Anterior cingulate cortex (tissue), 58 donors: ENCODE results near the gene EGFL8.
A peak's percentile ranks its signal among the peaks of the same experiment; 100 is the strongest.

Experiments used
- DNase-seq, 58 donors: peaks; one replicate each; lab custom pipeline; 2025; lab: John Stamatoyannopoulos, UW

Gene EGFL8

GRCh38 chr6:32166411-32167061 is 2.1 kb downstream of the EGFL8 start:
- DNase-seq, result no peak

DNA sequence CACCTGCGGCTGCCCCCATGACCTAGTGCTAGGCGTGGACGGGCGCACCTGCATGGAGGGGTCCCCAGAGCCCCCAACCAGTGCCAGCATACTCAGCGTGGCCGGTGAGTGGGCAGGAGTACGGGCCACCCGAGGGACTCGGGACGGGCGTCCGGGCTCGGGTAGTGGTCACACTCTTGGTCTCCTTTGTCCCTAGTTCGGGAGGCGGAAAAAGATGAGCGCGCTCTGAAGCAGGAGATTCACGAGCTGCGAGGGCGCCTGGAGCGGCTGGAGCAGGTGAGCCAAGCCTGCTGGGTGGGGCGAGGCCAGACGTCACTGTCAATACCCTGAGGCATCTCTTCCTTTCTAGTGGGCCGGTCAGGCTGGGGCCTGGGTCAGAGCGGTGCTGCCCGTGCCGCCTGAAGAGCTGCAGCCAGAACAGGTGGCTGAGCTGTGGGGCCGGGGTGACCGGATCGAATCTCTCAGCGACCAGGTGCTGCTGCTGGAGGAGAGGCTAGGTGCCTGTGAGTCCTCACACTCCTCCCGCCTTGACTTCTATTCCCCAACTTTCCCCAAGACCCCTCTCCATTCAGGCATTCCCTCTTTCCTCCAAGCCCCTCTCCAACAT is 2.9 kb downstream of the EGFL8 start:
- no peak for DNase-seq

DNA sequence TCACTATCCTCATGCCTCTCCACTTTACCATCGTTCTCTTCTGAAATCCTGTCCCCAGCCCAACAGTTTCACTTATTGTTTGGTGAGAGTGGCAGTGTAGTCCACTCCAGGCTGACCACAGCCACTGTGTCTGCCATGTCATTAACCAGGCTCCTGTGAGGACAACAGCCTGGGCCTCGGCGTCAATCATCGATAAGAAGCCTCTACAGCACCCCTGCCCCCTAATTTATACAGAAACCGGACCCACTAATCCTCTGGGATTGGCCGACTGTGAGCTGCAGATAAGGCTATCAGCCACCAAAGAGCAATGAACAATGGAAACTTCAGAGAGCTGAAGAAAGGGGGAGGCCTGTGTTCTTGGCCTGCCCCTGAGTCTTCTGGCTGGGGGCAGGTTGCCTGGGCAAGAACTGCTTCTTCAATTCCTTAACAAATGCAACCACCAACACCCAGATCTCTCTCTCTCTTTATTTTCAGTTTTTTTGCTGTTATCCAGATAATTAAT is 3.4 kb downstream of the EGFL8 start:
- DNase-seq, result no peak

DNA sequence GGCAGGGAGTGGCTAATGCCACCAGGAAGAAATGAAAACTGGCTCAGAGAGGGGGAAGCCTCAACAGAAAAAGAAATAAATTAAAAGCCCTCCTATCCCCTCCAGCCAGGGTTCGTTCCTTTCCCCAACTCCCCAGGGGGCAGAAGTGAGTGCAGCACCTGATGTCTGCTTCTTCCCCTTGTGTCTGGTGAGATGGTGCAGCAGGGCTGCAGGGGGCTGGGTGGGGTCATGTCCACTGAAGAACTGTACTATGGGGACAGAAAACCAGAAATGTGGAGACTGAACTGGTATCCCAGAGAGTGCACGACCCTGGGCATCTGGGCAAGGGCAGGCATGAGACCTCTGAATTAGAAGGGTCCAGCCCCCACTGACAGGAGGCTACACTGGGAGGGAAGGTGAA is 4.0 kb downstream of the EGFL8 start:
- DNase-seq, result no peak

DNA sequence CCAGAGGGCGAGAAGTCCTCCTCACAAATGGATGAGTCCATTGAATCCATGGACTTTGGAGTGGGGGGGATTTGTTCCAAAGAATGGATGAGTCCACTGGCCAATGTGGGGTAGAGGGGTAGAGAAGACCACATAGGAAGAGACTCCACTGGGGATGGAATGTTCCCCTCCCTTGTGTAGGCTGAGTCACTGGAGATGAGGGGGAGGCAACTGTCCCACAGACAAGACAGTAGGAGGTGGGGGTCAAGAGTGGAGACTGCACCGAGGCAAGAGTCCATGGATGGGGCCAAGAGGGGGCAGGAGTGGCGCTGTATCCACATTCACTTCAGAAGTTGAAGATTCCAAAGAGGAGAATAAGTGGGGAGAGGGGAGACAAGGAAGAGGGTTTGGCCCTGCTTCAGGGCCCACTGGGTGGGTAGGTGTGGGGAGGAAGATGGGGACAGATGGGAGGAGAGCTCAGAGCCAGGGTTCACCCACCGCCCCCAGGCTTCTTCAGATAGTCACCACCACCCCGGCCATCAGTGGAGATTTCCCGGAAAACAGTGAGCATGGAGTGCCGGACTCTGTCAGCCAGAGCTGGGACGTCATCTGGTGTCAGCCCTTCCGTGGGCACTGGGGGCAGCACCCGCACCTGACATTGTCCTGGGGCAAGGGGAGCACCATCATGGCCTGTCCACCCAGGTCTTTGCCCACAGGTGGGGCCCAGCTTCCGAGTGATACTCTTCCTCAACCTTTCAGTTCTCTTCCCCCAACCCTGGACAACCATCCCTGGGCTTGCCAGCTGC is 4.6 kb downstream of the EGFL8 start:
- no peak for DNase-seq

DNA sequence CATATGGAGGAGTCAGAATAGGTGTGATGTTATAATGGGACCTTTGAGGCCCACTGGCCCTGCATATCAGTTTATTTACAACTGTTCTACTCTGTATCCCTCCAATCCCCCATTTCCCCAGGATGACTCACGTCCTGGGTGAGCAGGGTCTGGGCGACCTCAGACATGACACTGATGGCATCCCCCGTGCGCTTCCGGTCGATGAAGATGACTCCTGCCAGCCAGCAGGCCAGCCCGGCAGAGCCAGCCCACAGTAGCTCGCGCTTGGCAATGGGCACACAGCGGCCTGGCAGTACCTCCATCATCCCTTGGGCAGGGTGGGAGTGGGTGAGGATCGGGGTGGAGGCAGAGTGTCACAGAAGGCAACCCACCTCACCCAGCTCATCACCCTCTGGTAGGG is 5.9 kb downstream of the EGFL8 start:
- no peak for DNase-seq

- no peak for DNase-seq
These were observed 6.8 kb downstream of the EGFL8 start for GRCh38 chr6:32171234-32171633.

DNA sequence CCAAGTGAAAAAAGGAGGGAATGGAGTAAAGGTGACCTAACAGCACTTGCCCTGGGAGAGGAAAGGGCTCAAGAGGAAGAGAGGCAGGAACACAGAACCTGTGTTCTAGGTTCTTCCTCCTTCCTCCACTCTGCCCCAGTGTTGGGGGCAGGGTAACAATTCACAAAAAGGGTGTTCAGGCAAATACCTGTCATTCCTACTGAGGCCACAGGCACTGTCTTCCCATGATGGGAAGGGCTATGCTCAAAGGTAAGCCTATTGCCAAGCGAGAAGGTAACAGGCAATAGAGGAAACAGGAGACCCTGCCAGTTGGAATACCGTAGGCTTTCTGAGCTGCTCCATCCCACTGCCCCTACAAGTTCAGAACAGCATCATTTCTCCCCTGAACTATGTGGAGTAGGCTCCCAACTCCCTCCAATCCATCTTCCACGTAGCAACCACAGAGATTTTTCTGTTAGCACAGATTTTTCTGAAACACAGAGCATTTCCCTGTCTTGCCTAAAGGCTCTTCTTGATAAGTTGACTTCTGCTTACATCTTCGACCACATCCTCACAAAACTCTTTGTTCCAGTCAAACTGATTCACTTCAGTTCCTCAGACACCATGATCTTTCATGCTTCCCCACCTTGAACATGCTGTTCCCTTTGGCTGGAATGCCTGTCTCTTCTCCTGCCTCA is 8.8 kb downstream of the EGFL8 start:
- no peak for DNase-seq

GRCh38 chr6:32174416-32174815 is 10.0 kb downstream of the EGFL8 start:
- no peak for DNase-seq

- DNase-seq, result no peak
These were observed 10.9 kb downstream of the EGFL8 start for GRCh38 chr6:32175322-32175710.

- peak; percentile 65 to 99 (median 96) for DNase-seq
These were observed 11.5 kb downstream of the EGFL8 start, which contains the start of gene AGPAT1 for GRCh38 chr6:32175711-32176475. Gene AGPAT1, minus strand, starts transcription at chr6:32176084. Its CDS starts 4,588 bp downstream, at chr6:32171496.

- DNase-seq, result peak in 1 of 58 donors; percentile 38
These were observed 12.2 kb downstream of the EGFL8 start for GRCh38 chr6:32176476-32177182.

DNA sequence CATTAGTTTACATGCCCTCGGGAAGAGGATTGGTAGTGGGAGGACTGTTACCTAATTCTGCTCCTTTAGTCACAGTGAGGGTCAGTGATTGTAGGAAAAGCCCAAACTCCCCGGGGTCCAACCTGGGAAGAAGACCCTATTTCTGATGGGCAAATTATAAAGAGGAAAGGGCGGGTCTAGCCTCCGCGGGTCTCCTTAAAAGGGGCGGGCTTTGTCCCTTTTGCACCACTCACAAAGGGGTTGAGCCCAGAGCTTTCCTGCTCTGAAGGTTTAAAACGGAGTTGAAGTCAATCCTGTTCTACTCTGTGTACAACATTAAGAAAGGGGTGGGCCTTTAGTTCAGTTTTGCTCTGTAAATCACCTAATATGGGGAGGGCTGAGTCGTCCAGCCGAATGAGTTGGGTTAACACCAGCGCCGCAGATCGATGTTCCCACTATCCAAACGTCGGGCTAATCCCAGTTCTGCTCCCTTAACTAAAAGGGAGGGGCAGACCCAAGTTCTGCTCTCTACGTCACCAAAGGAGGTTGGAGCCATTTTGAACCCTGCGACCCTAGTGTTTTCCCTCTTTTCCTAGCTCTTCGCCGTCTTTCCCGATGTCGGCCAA is 12.9 kb downstream of the EGFL8 start:
- DNase-seq, result peak in 6 of 58 donors; percentile 28 to 63 (median 58)

DNA sequence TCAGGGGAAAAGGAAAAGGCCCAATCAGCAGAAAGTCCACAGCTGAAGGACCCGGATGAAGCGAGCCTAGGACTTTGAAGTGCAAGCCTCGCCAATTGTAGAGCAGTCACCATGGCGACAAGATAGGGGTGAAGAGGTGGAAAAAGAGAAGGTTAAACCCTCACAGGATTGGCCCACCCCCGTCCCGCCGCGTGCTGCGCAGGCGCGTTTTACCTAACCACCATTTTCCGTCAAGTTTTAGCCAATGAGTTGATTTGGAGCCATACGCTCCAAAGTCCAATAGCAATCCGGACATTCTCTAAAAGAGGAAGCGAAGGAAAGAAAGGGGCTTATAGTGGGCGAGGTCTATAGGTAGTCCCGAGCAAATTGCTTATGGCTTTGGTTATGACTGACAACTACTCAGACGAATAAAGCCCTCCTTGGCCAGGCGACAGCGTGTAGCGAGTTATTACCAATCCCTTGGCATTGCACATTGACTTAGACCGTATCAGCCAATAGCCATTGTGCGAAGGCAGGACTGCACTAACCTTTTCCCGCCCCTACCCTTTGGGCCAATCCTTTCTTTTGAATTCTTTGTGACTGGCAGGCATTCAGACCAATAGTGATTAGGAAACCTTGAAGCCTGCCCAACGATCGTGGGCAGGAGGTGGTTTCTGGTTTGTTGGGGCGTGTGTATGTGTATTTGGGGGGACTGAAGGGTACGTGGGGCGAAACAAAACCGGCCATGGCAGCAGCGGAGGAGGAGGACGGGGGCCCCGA is 13.6 kb downstream of the EGFL8 start, which contains the start of gene RNF5:
RNF5 (plus strand) TSS at position 618 of the 759 bp plus-strand sequence; CDS start at position 725, 107 bp downstream.
- peak; percentile 76 to 100 (median 96) for DNase-seq

DNA sequence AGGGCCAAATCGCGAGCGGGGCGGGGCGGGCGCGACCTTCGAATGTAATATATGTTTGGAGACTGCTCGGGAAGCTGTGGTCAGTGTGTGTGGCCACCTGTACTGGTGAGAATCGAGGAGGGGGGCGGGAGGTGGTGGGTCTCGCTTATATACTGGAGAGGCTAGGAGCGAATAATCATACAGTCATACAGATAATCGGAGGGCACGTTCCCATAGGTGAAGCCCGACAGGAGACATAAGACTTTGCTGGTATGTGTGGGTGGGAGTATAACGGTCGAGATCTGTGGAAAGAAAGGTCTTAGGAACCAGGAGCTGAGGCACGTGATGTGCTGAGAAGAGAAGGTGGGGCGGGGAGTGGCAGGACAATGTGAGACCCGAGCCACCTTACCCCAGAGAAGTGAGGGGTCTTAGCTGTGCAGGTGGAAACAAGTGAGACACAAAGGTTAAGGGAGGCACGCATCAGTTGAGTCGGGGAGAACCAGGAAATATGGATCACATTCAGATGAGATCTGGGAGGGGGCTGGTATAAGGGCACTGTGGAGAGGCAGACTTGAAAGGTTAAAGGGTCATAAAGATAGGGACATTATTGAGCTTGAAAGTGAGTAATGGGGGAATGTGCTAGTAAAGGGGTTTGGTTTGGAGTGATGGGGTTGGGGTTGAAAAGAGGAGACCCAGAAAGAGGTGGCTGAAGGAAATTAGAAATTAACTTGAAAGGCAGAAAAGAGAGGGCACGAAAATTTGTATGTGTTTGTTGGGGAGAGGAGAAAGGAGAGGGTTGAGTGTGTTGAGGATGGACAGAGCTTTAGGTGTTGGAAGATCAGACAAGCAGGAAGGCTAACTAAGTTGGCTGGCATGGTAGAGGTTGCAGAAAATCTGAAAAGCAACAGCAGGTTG is 14.4 kb downstream of the EGFL8 start:
- DNase-seq, result peak in 2 of 58 donors; percentile 47 to 54

- no peak for DNase-seq
These were observed 15.5 kb downstream of the EGFL8 start for GRCh38 chr6:32179766-32180405.
